ENCODE results near the gene TFF2.
A peak's percentile ranks its signal among the peaks of the same experiment; 100 is the strongest.

The TFF2 gene

DNA sequence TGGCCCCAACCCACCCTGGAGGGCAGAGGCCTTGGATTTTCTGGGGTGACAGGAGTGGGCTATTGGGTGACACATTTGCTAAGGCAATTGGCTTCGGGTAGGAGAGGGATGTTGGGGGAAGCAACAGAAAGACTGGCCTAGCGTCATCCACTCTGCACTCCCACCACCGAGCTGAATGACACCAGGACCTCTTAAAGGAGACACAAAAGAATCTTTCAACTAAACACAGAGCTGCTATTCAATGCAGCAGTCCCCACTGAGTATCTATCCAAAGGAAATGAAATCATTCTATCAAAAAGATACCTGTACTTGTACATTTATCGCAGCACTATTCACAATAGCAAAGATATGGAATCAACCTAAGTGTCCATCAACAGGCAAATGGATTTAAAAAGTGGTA lies 6.2 kb downstream of the TFF2 start:
- DNase-seq = no peak

DNA sequence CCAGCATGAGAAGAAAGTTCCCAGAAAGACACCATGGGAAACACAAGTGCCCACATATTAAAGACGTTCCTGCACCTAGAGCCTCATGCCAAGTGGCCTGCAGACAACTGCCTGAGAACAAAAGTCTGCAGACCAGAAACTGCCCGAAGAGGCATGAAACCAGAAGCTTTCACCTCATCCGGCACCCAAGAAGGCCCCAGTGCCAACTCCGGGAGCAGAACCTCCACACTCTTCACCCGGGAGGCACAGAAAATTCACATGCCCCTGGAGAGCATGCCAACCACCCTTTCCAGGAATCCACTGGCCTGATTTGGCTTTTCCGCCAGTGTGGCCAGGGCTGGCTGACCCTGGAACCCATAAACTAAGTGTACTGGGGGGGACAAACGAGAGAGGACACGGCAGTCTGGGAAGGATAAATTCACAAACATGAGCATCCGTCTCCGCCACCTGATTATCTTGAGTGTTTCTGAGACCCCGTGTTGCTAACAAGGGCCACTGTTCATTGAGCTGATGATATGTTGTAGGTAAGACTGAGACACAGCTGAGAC lies 6.8 kb downstream of the TFF2 start:
- DNase-seq = no peak

DNA sequence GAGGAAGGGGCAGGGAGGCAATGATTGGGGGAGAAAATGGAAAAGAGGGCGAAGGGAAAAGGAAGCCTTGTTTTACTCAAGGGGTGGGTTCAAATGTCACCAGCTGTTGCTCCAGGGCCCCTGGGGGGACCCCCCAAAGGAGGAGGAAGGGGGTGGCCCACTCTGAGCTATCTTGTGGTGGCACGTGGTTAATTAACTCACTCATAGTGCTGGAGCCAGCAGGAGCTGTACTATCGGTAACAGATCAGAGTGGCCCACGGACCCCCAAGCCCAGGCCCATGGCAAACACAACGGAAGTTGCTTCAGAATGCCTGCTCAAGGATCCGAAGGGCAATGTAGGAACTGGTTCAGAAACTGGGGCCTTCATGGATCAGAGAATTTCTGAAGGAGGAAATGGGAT lies 7.2 kb downstream of the TFF2 start:
- no peak for DNase-seq

- DNase-seq = no peak
Observed at GRCh38 chr21:42343101-42343500, 7.7 kb downstream of the TFF2 start.

DNA sequence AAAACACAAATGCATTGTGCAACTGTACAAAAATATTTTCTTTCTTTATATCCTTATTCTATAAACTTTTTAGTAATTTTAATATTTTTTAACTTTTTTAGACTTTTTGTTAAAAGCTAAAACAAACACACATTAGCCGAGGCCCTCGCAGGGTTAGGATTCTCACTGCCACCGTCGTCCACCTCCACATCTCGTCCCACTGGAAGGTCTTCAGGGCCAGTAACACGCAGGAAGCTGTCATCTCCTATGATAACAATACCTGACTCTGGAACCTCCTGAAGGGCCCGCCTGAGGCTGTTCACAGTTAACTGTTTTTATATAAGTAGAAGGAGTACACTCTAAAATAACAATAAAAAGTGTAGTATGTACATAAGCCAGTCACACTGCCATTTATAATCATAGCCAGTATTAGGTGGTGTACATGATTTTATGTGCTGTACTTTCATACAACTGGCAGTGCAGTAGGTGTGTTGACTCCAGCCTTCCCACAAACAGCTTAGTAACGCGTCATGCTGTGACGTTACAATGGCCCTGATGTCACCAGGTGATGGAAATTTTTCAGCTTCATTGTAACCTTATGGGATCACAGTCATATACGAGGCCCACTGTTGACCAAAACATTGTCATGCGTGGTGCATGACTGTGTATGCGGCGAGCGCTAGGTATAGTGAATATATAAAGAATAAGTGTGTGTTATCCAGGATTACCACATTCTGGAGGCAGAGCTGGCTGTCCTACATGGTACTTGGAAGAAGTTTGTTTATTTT lies 8.8 kb downstream of the TFF2 start:
- no peak for DNase-seq

DNA sequence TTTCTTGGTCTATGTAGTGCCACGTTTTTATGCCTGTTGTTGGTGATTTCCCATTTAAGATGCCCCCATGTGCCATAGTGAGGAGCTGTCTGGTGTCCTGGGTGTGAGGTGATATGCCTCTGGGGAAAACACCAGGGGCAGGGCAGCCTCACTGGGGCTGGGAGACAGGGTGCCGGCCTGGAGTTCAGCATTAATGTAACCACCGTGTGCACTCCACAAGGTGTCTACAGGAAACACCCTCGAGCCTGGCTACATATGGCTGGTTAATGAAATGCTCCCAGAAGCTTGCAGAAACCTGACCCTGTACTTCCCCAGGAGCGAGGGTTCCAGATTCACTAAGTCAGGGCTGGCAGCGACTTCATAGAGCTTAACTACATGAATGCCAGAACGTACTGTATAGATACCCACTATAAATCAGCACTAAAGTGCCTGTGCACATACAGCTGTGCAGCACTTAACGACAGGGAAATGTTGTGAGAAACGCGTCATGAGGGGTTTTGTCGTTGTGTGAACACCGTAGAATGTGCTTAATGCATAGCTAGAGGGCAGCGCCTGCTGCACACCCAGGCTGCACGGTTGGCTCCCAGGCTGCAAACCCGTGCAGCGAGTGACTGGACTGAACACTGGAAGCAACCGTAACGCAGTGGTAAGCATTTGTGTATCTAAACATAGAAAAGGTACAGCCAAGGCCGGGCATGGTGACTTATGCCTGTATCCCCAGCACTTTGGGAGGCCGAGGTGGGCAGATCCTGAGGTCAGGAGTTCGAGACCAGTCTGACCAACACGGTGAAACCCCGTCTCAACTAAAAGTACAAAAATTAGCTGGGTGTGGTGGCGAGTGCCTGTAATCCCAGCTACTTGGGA lies 10.4 kb downstream of the TFF2 start:
- no peak for DNase-seq

GRCh38 chr21:42338729-42339715 lies 11.8 kb downstream of the TFF2 start:
- peak; percentile 79 for DNase-seq

DNA sequence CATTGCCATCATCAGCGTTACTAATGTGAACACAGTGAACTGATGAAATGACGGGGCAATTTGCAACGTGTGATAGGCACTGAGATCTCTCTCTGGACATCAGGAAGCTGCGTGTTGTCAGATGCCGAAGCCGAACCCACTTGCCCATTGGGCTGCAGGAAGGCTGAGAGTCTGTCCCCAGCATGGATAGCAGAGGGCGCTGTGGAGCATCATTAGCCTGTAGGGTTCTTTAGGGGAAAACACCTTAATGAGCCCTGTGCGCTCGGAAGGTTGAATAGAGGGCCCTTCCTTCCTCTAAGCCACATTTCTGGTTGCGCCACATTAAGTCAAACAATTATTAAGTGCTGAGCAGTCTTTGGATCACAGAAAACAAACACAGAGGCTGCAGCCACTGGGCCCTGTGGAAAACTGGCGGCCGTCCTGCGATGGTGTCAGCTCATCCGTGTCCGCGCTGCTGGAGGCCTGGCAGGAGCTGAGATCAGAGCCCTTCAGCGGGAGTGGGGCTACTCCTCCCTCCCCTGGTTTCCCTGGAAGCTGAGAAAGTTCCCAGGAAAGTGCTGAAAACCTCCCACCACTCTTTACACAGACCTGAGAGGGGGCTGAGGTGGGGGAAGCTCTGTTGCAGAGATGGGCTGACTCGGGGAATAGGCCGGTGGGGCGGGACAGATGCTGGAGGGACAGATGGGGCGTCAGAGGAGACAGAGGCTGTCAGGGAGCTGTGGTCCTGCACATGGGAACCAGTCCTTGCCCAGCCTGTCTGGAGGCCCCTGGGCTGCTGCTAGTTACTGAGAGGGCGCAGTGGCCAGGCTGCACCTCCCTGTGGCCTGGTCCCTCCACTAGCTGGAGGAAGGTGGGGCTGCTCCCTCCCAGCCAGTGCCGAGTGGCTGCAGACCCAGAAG lies 12.7 kb downstream of the TFF2 start:
- peak; percentile 71 for DNase-seq

DNA sequence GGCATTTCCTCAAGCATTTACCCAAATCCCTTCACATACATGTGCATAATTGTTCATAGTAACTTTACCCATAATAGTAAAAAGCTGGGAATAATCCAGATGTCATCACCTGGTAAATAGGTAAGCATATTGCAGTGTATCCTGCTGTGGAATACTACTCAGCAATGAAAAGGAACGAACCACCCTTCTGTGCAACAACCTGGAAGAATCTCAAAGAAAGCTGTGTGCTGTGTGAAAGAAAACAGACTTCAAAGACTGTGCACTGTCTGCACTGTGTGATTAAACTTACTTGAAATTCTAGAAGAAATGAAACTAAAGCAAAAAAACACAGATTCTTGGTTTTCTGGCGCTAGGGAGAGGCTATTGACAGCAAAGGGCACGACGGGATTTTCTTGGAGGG lies 13.5 kb downstream of the TFF2 start:
- DNase-seq = no peak

DNA sequence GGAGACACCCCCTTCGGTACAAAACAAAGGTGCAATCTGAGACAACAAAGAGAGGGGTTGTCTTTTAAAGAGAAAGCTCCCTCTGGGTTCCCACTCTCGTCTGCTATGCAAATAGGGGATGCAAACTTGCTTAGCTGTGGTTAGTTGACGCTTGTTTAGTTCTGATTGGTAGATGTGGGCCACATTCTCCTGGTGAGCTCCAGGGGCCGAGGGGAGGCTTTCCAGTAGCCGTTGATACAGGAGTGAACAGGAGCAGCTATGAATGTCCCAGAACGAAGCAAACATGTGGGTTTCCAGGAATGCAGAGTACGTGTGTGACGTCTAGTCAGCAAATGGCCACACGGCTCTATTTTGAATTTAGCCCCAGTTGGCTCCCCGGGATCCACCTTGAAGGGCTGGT lies 14.7 kb downstream of the TFF2 start:
- no peak for DNase-seq

GRCh38 chr21:42332557-42333317 lies 18.1 kb downstream of the TFF2 start:
- no peak for DNase-seq

GRCh38 chr21:42331660-42332059 lies 19.1 kb downstream of the TFF2 start:
- DNase-seq = no peak

DNA sequence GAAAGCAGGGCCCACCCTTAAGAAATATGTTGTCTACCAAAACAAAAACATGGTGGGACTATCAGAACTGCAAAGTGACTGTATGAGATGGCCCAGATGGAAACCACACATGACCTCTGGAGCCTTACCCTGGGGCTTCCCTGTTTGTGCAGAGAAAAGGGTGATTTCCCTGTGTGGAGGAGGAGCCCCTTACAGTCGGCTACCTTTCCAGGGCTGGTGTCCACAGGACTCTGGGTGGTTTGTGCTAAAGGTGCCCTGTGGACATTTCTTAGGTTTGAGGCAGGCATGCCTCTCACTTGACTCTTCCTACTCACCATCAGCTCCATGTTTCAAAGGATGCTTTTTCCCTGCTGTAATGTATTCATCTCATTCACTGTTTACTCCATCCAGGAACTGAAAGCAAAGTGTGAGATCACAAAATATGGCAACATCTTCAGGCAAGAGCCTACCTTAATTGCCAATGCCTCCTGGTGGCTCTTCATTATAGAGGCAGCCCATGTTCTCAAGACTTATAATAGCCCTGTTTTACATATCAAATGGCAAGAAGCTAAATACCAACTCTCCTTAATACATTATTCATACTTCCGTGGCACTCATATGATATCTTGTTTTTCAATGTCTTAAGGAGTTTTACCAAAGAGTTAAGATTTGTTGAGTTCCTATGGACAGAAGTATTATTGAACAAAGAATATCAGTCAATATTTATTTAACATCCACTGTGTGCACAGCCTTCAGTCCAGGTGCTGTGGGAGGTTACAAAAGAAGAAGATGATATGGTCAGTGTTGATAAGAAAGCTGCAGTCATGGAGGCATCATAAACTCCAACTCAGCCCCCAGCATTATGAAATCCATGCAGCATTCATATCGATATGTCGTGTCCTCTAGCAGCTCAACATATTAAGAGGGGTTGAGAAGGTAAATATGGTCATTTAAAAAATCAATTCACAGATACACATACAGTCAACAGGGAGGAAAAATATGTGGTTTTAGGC lies 20.1 kb downstream of the TFF2 start:
- no peak for DNase-seq

GRCh38 chr21:42324896-42325295 lies 25.9 kb downstream of the TFF2 start:
- no peak for DNase-seq

GRCh38 chr21:42321845-42322244 lies 28.9 kb downstream of the TFF2 start:
- DNase-seq = no peak

GRCh38 chr21:42321231-42321630 lies 29.6 kb downstream of the TFF2 start:
- no peak for DNase-seq

DNA sequence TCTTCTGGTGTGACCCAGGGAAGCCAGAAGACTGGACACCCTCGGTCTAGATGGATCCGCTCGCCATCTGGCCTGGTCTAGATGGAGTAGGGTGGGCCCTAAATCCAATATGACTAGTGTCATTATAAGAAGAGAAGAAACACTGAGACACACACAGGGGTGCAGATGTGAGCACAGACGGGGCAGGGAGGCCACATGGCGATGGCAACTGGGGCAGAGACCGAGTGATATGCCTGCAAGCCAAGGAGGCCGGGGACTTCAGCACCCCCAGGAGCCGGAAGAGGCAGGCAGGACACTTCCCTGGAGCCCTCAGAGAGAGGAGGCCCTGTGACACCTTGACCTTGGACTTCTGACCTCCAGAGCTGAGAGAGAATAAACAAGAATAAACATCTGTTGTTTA lies 30.0 kb downstream of the TFF2 start:
- no peak for DNase-seq

- no peak for DNase-seq
Observed at GRCh38 chr21:42319851-42320572, 30.8 kb downstream of the TFF2 start.

GRCh38 chr21:42319376-42319775 lies 31.4 kb downstream of the TFF2 start:
- no peak for DNase-seq
